Body of pancreas (tissue), 4 donors: ENCODE measurements around the gene PCBP3.

ENCODE experiments used
- POLR2A ChIP-seq, 3 donors: fragments of 450-650 bp; IDR thresholded peaks; one replicate each; pipeline ENCODE4 v1.6.1; 2016; ENCODE audit warnings: antibody characterized with exemption in 3 of 3, mild to moderate bottlenecking in 2 of 3
- TF ChIP-seq, protein P1 (sequence below), 7 experiments: fragments of 450-650 bp in 4 of 7; fragments of 200-600 bp in 3 of 7; sonication (generic) in 3 of 7; IDR thresholded peaks; one replicate each; pipeline ENCODE4 v1.5.1; 2016 to 2019; ENCODE audit warnings: antibody characterized with exemption in 7 of 7

- TF ChIP-seq POLR2A (IDR thresholded peaks at IDR 0.05), result no peak
- TF ChIP-seq, protein P1, sequence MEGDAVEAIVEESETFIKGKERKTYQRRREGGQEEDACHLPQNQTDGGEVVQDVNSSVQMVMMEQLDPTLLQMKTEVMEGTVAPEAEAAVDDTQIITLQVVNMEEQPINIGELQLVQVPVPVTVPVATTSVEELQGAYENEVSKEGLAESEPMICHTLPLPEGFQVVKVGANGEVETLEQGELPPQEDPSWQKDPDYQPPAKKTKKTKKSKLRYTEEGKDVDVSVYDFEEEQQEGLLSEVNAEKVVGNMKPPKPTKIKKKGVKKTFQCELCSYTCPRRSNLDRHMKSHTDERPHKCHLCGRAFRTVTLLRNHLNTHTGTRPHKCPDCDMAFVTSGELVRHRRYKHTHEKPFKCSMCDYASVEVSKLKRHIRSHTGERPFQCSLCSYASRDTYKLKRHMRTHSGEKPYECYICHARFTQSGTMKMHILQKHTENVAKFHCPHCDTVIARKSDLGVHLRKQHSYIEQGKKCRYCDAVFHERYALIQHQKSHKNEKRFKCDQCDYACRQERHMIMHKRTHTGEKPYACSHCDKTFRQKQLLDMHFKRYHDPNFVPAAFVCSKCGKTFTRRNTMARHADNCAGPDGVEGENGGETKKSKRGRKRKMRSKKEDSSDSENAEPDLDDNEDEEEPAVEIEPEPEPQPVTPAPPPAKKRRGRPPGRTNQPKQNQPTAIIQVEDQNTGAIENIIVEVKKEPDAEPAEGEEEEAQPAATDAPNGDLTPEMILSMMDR (IDR thresholded peaks at IDR 0.05), result no peak
Observed at GRCh38 chr21:45913886-45914285, 270.4 kb downstream of the PCBP3 start.
